Activated T-cell treated with anti-CD3 and anti-CD28 coated beads for 48 hours (primary cell): Measurements from ENCODE around the gene ERG28.
"Not testable (repeated sequence)": the region's sequence is repeated elsewhere in the genome, so short reads cannot be mapped to it uniquely, and the experiment has no call there.

Source experiments
- DNase-seq: peaks from one replicate; pipeline ENCODE4 v3.0.0-alpha.2; 2020; ENCODE audit warnings: low read depth

Gene ERG28

GRCh38 chr14:75660630-75661498 is at the start of gene ERG28, which contains the start of gene TTLL5:
Gene ERG28, minus strand, starts transcription at chr14:75660876. Its CDS starts 3,374 bp downstream, at chr14:75657502.
Gene TTLL5, plus strand, starts transcription at chr14:75661246. Its CDS starts 1,904 bp downstream, at chr14:75663150.
- DNase-seq = peak; percentile 95

- peak; percentile 31 for DNase-seq
Measured at GRCh38 chr14:75709207-75709812, 48.6 kb upstream of the ERG28 start.

GRCh38 chr14:75705014-75705413 is 44.3 kb upstream of the ERG28 start:
- DNase-seq = no peak

- no peak for DNase-seq
Measured at GRCh38 chr14:75703467-75703866, 42.8 kb upstream of the ERG28 start.

GRCh38 chr14:75702616-75703261 is 42.1 kb upstream of the ERG28 start:
- DNase-seq = no peak

GRCh38 chr14:75702122-75702521 is 41.4 kb upstream of the ERG28 start:
- DNase-seq = no peak

GRCh38 chr14:75700295-75700694 is 39.6 kb upstream of the ERG28 start:
- DNase-seq = no peak

- no peak for DNase-seq
Measured at GRCh38 chr14:75699331-75699730, 38.7 kb upstream of the ERG28 start.

GRCh38 chr14:75697918-75698317 is 37.2 kb upstream of the ERG28 start:
- no peak for DNase-seq

- no peak for DNase-seq
Measured at GRCh38 chr14:75697386-75697785, 36.7 kb upstream of the ERG28 start.

- DNase-seq = not testable (repeated sequence)
Measured at GRCh38 chr14:75695025-75695424, 34.3 kb upstream of the ERG28 start.

GRCh38 chr14:75690010-75690409 is 29.3 kb upstream of the ERG28 start:
- no peak for DNase-seq

GRCh38 chr14:75689012-75689411 is 28.3 kb upstream of the ERG28 start:
- no peak for DNase-seq

GRCh38 chr14:75685910-75686309 is 25.2 kb upstream of the ERG28 start:
- DNase-seq = no peak

- DNase-seq = no peak
Measured at GRCh38 chr14:75675265-75675960, 14.7 kb upstream of the ERG28 start.

- no peak for DNase-seq
Measured at GRCh38 chr14:75673345-75674035, 12.8 kb upstream of the ERG28 start.

- DNase-seq = no peak
Measured at GRCh38 chr14:75672605-75673192, 12.0 kb upstream of the ERG28 start.

GRCh38 chr14:75667099-75667765 is 6.6 kb upstream of the ERG28 start:
- DNase-seq = no peak

GRCh38 chr14:75662966-75663365 is 2.3 kb upstream of the ERG28 start:
- DNase-seq = no peak

- no peak for DNase-seq
Measured at GRCh38 chr14:75661499-75661814, 781 bp upstream of the ERG28 start.

- DNase-seq = no peak
Measured at GRCh38 chr14:75660238-75660629, 442 bp downstream of the ERG28 start.
